Lower leg skin (tissue), 4 donors: ENCODE results near the gene ISCU. TPM values are rescaled to one million over a fixed set of nuclear protein-coding genes. Genes with fewer than 3 reads are reported as not detected.

ENCODE experiments used
- DNase-seq, 2 donors: peaks; one replicate each; pipeline ENCODE4 v3.0.0-alpha.2; 2019; ENCODE audit warnings: low spot score in 2 of 2
- H3K4me3 ChIP-seq: fragments of 200-600 bp; sonication (generic); 2 replicates; pipeline ENCODE4 v1.5.1; 2017; ENCODE audit warnings: mild to moderate bottlenecking, low read depth; ENCODE audit not compliant: poor library complexity, severe bottlenecking
- POLR2A ChIP-seq, 2 donors: fragments of 450-650 bp; IDR thresholded peaks; one replicate each; pipeline ENCODE4 v1.6.1; 2016 to 2017; ENCODE audit warnings: antibody characterized with exemption in 2 of 2, mild to moderate bottlenecking in 1 of 2, moderate library complexity in 1 of 2
- WGBS, 2 donors: methylation state at CpG; one replicate each; pipeline ENCODE4 v1.1.5; 2018; 5-methylcytosine and 5-hydroxymethylcytosine counted together
- intact Hi-C: fragments of 100-400 bp; cut with DNase I; formaldehyde crosslinking; loops from one replicate; pipeline ENCODE4 v1.15.0; 2023; ENCODE audit warnings: low total_unique reads
- total RNA-seq, 4 donors: library from RNA; depleted of rRNA; stranded (reverse); fragments of >200 nt; gene quantifications; one replicate each; pipeline ENCODE4 v1.1.0, GENCODE V29; 2016
- TF ChIP-seq, protein P1 (sequence below), 3 donors: fragments of 450-650 bp; IDR thresholded peaks; one replicate each; pipeline ENCODE4 v1.5.1; 2016; ENCODE audit warnings: antibody characterized with exemption in 3 of 3, mild to moderate bottlenecking in 3 of 3, moderate library complexity in 2 of 3

Gene ISCU
- total RNA-seq, 4 donors from 2014 or later: 94.7 to 175 (median 137) TPM

DNA sequence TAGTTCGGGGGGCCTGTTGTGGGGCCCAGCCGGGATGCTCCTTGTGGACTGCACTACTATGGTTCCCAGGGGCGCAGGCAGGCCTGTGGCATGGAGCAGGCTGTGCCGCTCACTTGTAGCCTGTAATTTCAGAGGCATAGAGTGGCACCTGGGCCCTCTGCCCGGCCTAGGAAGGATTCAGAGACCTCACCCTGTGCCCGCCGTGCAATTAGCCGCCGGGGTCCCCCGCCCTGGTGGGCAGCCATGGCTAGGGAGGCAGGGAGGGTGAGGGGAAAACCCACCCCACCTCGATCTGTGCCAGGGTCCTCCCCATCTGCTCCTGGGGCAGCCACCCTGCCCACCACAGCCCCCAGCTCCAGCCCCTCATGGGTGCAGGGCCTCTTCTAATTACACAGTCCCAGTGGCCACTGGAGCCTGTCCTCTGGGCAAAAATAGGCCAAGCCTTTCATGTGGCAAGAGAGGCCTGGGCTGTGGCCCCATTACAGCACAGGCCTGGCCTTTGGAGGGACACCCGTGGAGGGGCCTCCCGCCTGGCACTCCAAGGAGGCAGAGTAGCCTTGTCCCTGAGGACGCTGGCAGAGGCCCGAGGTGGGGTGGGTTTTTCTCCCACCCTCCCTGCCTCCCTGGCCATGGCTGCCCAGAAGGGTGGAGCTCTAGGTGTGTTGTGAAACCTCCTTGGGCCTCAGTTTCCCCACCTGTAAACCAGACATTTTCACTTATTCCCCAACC, 40.7 kb downstream of the ISCU start:
- DNase-seq: no peak
- H3K4me3 ChIP-seq: no peak overlapping the region
- intact Hi-C loops: no loop called here
- 93 to 94% methylated on average over 9 to 14 of the region's 15 CpGs for WGBS, 2 donors
- TF ChIP-seq, protein P1, sequence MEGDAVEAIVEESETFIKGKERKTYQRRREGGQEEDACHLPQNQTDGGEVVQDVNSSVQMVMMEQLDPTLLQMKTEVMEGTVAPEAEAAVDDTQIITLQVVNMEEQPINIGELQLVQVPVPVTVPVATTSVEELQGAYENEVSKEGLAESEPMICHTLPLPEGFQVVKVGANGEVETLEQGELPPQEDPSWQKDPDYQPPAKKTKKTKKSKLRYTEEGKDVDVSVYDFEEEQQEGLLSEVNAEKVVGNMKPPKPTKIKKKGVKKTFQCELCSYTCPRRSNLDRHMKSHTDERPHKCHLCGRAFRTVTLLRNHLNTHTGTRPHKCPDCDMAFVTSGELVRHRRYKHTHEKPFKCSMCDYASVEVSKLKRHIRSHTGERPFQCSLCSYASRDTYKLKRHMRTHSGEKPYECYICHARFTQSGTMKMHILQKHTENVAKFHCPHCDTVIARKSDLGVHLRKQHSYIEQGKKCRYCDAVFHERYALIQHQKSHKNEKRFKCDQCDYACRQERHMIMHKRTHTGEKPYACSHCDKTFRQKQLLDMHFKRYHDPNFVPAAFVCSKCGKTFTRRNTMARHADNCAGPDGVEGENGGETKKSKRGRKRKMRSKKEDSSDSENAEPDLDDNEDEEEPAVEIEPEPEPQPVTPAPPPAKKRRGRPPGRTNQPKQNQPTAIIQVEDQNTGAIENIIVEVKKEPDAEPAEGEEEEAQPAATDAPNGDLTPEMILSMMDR (IDR thresholded peaks at IDR 0.05): no peak
- TF ChIP-seq POLR2A (IDR thresholded peaks at IDR 0.05): no peak

DNA sequence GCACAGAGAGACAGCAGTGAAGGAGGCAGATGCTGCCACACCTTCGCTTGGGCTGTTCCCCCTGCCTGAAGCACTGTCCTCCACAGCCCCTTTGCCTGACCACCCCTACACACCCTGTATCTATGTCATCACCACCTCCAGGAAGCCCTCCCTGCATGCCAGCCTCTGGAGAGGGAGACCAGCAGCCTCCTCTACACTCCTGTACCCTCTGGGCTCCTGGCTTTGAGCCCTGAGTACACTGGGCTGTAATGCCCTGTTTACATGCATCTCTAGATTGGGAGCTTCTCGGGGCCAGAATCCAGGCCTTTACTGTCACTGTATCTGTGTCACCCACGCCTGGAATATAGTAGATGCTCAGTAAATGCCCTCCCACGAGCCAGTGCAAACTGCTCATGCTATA, 41.3 kb downstream of the ISCU start:
- H3K4me3 ChIP-seq: no peak overlapping the region
- no peak for TF ChIP-seq POLR2A (IDR thresholded peaks at IDR 0.05)
- TF ChIP-seq, protein P1 (IDR thresholded peaks at IDR 0.05): no peak
- intact Hi-C loops: no loop called here
- DNase-seq: no peak
- whole genome bisulfite sequencing, 2 donors: 87 to 94% methylated on average over 4 of the region's 4 CpGs

DNA sequence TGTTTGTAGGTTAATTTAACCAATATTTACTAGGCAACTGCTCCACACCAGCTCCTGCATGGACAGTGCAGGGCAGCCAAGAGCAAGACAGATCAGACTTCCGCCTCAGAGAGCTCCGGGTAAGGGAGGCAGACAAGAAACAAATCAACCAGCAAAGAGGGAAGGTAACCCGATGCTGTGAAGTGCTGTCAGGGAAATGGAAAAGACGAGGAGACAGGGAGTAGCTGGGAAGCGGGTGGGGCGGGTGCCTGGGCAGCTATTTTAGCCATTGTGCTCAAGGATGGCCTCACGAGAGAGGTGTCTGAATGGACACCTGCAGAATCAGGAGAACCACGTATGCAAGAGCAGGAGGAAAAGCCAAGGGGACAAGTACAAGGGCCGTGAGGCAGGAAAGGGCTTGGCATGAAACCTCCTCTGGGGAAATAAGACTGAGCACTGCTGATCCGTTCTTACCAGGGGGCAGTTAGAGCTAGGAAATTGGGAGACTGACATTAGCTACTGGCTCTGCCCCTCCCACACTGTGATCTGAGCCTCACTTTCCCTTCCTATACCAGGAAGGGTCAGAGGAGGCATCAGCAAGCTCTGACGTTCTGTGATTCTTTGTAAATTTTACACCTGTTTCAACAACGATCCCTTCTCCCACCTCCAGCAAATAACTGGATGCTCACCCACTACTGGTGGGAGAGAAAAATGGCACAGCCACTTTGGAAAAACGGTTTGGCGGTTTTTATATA, 42.0 kb downstream of the ISCU start:
- H3K4me3 ChIP-seq: no peak overlapping the region
- WGBS, 2 donors: 44 to 51% methylated on average over 14 of the region's 14 CpGs
- no peak for DNase-seq
- no peak for TF ChIP-seq POLR2A (IDR thresholded peaks at IDR 0.05)
- TF ChIP-seq, protein P1 (IDR thresholded peaks at IDR 0.05): no peak
- intact Hi-C loops: no loop called here

DNA sequence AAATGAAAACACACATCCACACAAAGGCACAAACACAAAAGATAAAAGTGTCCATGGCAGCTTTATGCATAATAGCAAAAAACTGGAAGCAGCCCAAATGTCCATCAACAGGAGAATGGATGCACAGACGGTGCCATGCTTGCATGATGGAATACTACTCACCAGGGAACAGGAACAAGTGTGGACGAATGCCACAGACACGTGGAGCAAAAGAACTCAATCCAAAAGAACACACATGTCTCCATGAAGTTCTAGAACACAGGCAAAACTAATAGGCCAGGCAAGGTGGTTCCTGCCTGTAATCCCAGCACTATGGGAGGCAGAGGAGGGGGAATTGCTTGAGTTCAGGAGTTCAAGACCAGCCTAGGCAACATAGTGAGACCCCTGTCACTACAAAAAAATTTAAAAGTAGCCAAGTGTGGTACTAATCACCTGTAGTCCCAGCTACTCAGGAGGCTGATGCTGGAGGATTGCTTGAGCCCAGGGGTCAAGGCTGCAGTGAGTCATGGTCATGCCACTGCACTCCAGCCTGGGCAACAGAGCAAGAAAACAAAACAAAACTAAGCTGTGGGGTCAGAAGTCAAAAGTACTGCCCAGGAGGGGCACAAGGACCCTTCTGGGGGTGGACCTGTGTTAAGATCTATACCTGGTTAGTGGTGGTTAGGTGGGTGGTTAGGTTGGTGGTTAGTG, 42.7 kb downstream of the ISCU start:
- no peak overlapping the region for H3K4me3 ChIP-seq
- TF ChIP-seq, protein P1 (IDR thresholded peaks at IDR 0.05): no peak
- no peak for TF ChIP-seq POLR2A (IDR thresholded peaks at IDR 0.05)
- WGBS, 2 donors: 52 to 55% methylated on average over 3 of the region's 3 CpGs
- DNase-seq: no peak
- intact Hi-C loops: no loop called here

DNA sequence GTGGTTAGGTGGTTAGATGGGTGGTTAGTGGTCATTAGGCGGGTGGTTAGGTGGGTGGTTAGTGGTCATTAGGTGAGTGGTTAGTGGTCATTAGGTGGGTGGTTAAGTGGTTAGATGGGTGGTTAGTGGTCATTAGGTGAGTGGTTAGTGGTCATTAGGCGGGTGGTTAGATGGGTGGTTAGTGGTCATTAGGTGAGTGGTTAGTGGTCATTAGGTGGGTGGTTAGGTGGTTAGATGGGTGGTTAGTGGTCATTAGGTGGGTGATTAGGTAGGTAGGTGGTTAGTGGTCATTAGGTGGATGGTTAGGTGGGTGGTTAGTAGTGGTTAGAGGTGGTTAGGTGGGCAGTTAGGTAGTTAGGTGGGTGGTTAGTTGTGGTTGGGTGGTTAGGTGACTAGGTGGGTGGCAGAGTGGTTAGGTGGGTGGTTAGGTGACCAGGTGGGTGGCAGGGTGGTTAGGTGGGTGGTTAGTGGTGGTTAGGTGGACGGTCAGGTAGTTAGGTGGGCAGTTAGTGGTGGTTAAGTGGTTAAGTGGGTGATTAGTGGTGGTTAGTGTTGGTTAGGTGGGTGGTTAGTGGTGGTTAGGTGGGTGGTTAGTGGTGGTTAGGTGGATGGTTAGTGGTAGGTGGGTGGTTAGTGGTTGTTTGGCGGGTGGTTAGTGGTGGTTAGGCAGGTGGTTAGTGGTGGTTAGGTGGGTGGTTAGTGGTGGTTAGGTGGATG, 43.5 kb downstream of the ISCU start:
- no peak overlapping the region for H3K4me3 ChIP-seq
- DNase-seq: no peak
- 83% methylated on average over 4 of the region's 4 CpGs for WGBS, 2 donors
- no peak for TF ChIP-seq POLR2A (IDR thresholded peaks at IDR 0.05)
- TF ChIP-seq, protein P1 (IDR thresholded peaks at IDR 0.05): peak in 1 of 3 donors; percentile 100
- intact Hi-C loops: no loop called here
